Activated CD4-positive, CD25-positive, alpha-beta regulatory T cell treated with anti-CD3 and anti-CD28 coated beads, Interleukin-2, amount 50 U/mL, for 24 hours (primary cell): ENCODE data around the gene SORBS2.

ENCODE experiments used
- ATAC-seq, 2 donors: fragments of 150-1000 bp; cut with Tn5 transposase; one replicate each; pipeline ENCODE4 v1.10.0; 2021; ENCODE audit warnings: mild to moderate bottlenecking in 1 of 2, moderate library complexity in 1 of 2

Gene SORBS2

GRCh38 chr4:185634066-185634652 is 177.8 kb downstream of the SORBS2 start:
- no peak for ATAC-seq

- no peak for ATAC-seq
Measured at GRCh38 chr4:185626798-185627197, 185.2 kb downstream of the SORBS2 start.

GRCh38 chr4:185625503-185625902 is 186.5 kb downstream of the SORBS2 start:
- no peak for ATAC-seq

GRCh38 chr4:185624259-185624589 is 187.8 kb downstream of the SORBS2 start:
- no peak for ATAC-seq

GRCh38 chr4:185623444-185624258 is 188.3 kb downstream of the SORBS2 start:
- no peak for ATAC-seq

GRCh38 chr4:185608185-185608584 is 203.8 kb downstream of the SORBS2 start:
- no peak for ATAC-seq

GRCh38 chr4:185602397-185602796 is 209.6 kb downstream of the SORBS2 start:
- no peak for ATAC-seq

GRCh38 chr4:185600801-185601434 is 211.1 kb downstream of the SORBS2 start:
- ATAC-seq, result no peak

GRCh38 chr4:185599553-185600243 is 212.3 kb downstream of the SORBS2 start:
- ATAC-seq, result no peak

GRCh38 chr4:185598846-185599552 is 213.0 kb downstream of the SORBS2 start:
- no peak for ATAC-seq

GRCh38 chr4:185597532-185598188 is 214.3 kb downstream of the SORBS2 start:
- ATAC-seq, result peak in 1 of 2 donors; percentile 43

- no peak for ATAC-seq
Measured at GRCh38 chr4:185592845-185593488, 219.0 kb downstream of the SORBS2 start.

- ATAC-seq, result no peak
Measured at GRCh38 chr4:185592438-185592837, 219.6 kb downstream of the SORBS2 start.

GRCh38 chr4:185591679-185592141 is 220.3 kb downstream of the SORBS2 start:
- ATAC-seq, result no peak

- ATAC-seq, result no peak
Measured at GRCh38 chr4:185590982-185591381, 221.0 kb downstream of the SORBS2 start.

- ATAC-seq, result no peak
Measured at GRCh38 chr4:185589067-185589836, 222.7 kb downstream of the SORBS2 start.

GRCh38 chr4:185587427-185588161 is 224.4 kb downstream of the SORBS2 start:
- ATAC-seq, result peak; percentile 94 to 98

GRCh38 chr4:185587030-185587426 is 225.0 kb downstream of the SORBS2 start:
- no peak for ATAC-seq

- ATAC-seq, result no peak
Measured at GRCh38 chr4:185585211-185585610, 226.8 kb downstream of the SORBS2 start.

GRCh38 chr4:185583813-185584212 is 228.2 kb downstream of the SORBS2 start:
- no peak for ATAC-seq
